Sigmoid colon (tissue), 7 donors: ENCODE results near the gene THOC2. TPM values are rescaled to one million over a fixed set of nuclear protein-coding genes. Genes with fewer than 3 reads are reported as not detected.
A peak's percentile ranks its signal among the peaks of the same experiment; 100 is the strongest.

Experiments
- DNase-seq: peaks from one replicate; pipeline ENCODE4 v3.0.0-alpha.2; 2019
- H3K27ac ChIP-seq, 4 donors: fragments of 200-600 bp; sonication (generic); one replicate each; pipeline ENCODE4 v1.5.1; 2016 to 2019; ENCODE audit warnings: mild to moderate bottlenecking in 1 of 4
- H3K27me3 ChIP-seq, 3 donors: fragments of 200-600 bp; sonication (generic); one replicate each; pipeline ENCODE4 v1.5.1; 2019; ENCODE audit warnings: mild to moderate bottlenecking in 1 of 3
- H3K36me3 ChIP-seq, 4 donors: fragments of 200-600 bp; sonication (generic); one replicate each; pipeline ENCODE4 v1.5.1; 2016 to 2019
- H3K4me1 ChIP-seq, 4 donors: fragments of 200-600 bp; sonication (generic); one replicate each; pipeline ENCODE4 v1.5.1; 2017 to 2019
- H3K4me3 ChIP-seq, 4 donors: fragments of 200-600 bp; sonication (generic); one replicate each; pipeline ENCODE4 v1.5.1; 2017 to 2019; ENCODE audit warnings: mild to moderate bottlenecking in 2 of 4, moderate library complexity in 1 of 4
- H3K9me3 ChIP-seq, 4 donors: fragments of 200-600 bp in 3 of 4; sonication (generic) in 3 of 4; one replicate each; pipeline versions ENCODE4 v1.5.1 to v1.6.1; 2013 to 2019
- CTCF ChIP-seq, 4 experiments: fragments of 450-650 bp in 3 of 4; fragments of 200-600 bp in 1 of 4; IDR thresholded peaks; one replicate each; pipeline ENCODE4 v1.5.1; 2016 to 2019; ENCODE audit warnings: antibody characterized with exemption in 4 of 4, mild to moderate bottlenecking in 3 of 4, moderate library complexity in 2 of 4
- EP300 ChIP-seq, 4 donors: sonication (generic); formaldehyde crosslinking; IDR thresholded peaks; one replicate each; pipeline ENCODE4 v1.6.1; 2017; ENCODE audit warnings: antibody characterized with exemption in 4 of 4
- POLR2A ChIP-seq, 2 donors: fragments of 450-650 bp; IDR thresholded peaks; one replicate each; pipeline ENCODE4 v1.6.1; 2016; ENCODE audit warnings: antibody characterized with exemption in 2 of 2, mild to moderate bottlenecking in 2 of 2, moderate library complexity in 2 of 2
- POLR2AphosphoS5 ChIP-seq, 4 donors: sonication (generic); formaldehyde crosslinking; IDR thresholded peaks; one replicate each; pipeline ENCODE4 v1.6.1; 2017; ENCODE audit warnings: antibody characterized with exemption in 4 of 4
- WGBS, 2 donors: extraction: QIAGEN DNeasy Blood & Tissue Kit; methylation state at CpG; one replicate each; pipeline ENCODE4 v1.1.7; 2013; 5-methylcytosine and 5-hydroxymethylcytosine counted together
- intact Hi-C: fragments of 100-400 bp; cut with DNase I; formaldehyde crosslinking; loops from one replicate; pipeline ENCODE4 v1.15.1; 2023
- polyA plus RNA-seq, 3 donors: library from polyadenylated mRNA; stranded (reverse); fragments of 200-250 nt; gene quantifications; one replicate each; pipeline ENCODE4 v1.2.3, GENCODE V29; 2013
- total RNA-seq, 4 donors: library from RNA; depleted of rRNA; stranded (reverse); fragments of >200 nt; gene quantifications; one replicate each; pipeline ENCODE4 v1.1.0, GENCODE V29; 2016
- donor health status: healthy with polysubstance abuse.
- donor health status: Bipolar disorder and iron deficiency.
- donor health status: healthy.

THOC2 gene
- total and polyA plus RNA-seq, 7 donors: 17.4 to 126 (median 85.6) TPM

GRCh38 chrX:123749643-123750042 is 16.8 kb upstream of the THOC2 start:
- Histone ChIP-seq H3K4me3 (no peak overlapping the region), H3K9me3 (no peaks in the 10 kb centered on the region), H3K27me3 (no peaks in the 10 kb centered on the region), H3K27ac (peak overlapping the region; percentile 22 to 74 (median 65)), H3K4me1 (no peaks in the 10 kb centered on the region), H3K36me3 (no peaks in the 10 kb centered on the region)
- intact Hi-C loops: no loop called here
- no peak for TF ChIP-seq POLR2A (IDR thresholded peaks at IDR 0.05)
- peak in 3 of 4 donors; percentile 41 to 89 (median 68) for TF ChIP-seq EP300 (IDR thresholded peaks at IDR 0.05)
- peak in 3 of 4 donors; percentile 59 to 71 (median 60) for TF ChIP-seq POLR2AphosphoS5 (IDR thresholded peaks at IDR 0.05)
- WGBS, 2 donors: 84 to 94% methylated on average over 2 of the region's 2 CpGs
- DNase-seq: no peak

- intact Hi-C loops: no loop called here
- Histone ChIP-seq H3K36me3 (no peaks in the 10 kb centered on the region), H3K4me3 (no peak overlapping the region), H3K4me1 (no peaks in the 10 kb centered on the region), H3K9me3 (no peaks in the 10 kb centered on the region), H3K27me3 (no peaks in the 10 kb centered on the region), H3K27ac (peak overlapping the region; percentile 14 to 61 (median 30))
- no peak for TF ChIP-seq CTCF (IDR thresholded peaks at IDR 0.05)
- no peak for TF ChIP-seq EP300 (IDR thresholded peaks at IDR 0.05)
- 89% methylated on average over 3 of the region's 3 CpGs for WGBS, 2 donors
- no peak for DNase-seq
Measured at GRCh38 chrX:123745511-123745910, 12.7 kb upstream of the THOC2 start.

DNA sequence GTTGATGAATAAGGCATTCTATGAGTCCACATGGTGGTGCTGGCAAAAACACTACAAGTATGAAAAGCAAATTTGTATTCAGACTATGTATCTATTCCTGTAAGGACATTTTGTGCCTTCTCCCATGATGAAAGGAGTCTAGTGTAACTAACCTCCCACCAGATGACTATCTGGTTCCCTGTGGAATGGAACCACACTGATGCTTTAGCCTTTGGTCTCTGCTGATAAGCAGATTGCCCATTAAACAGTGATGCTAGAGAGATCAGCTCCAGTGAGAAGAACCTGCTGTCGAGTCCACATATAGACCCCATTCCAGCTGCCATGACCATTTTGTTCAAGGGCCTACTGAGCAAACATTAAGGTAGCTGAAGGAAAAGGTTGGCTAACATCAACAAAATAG is 10.5 kb upstream of the THOC2 start:
- H3K9me3 ChIP-seq: no peaks in the 10 kb centered on the region
- H3K4me1 ChIP-seq: no peaks in the 10 kb centered on the region
- WGBS, 2 donors: 92 to 93% methylated on average over 1 of the region's 1 CpG
- H3K4me3 ChIP-seq: no peak overlapping the region
- H3K36me3 ChIP-seq: no peaks in the 10 kb centered on the region
- no peak for TF ChIP-seq EP300 (IDR thresholded peaks at IDR 0.05)
- TF ChIP-seq POLR2A (IDR thresholded peaks at IDR 0.05): no peak
- no peak for TF ChIP-seq POLR2AphosphoS5 (IDR thresholded peaks at IDR 0.05)
- no peak for TF ChIP-seq CTCF (IDR thresholded peaks at IDR 0.05)
- H3K27me3 ChIP-seq: no peaks in the 10 kb centered on the region
- intact Hi-C loops: no loop called here
- no peak for DNase-seq
- H3K27ac ChIP-seq: no peak overlapping the region

DNA sequence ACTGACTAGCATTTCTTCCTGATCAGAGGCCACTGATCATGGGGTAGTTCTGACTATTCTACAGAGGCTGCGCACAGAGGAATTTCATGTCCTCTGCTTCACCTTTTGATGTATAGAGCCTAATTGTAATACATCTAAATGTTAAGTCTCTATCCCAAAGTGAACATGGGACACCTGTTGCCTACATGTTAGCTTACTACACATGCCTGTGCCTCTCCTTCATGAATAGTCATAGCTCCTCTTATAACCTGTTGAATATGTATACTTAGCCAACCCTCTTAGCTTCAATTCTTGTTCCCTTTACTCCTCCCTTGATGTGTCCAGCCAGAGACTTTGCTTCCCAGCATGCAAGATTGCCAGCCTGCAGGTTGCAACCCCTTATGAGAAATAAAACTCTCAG is 9.6 kb upstream of the THOC2 start:
- intact Hi-C loops: no loop called here

DNA sequence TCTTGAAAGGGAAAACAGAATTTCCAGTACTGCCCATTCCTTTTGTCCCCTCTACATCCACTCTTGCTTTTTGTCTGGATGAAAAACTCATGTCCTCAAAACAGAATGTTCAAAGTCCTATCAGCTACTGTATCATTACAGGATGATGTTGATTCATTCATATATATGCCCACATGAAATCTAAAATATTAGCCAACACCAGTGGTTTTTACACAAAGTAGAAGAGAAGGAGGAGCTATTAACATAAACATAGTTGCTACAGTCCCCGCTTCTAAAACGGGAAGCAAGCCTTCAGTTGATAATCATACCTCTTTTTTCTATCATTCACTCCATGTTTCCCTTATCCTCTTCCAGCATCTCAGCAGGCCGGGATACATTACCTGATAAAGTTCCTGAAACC is 7.7 kb upstream of the THOC2 start:
- H3K36me3 ChIP-seq: no peaks in the 10 kb centered on the region
- DNase-seq: no peak
- H3K4me1 ChIP-seq: no peaks in the 10 kb centered on the region
- intact Hi-C loops: no loop called here
- no peaks in the 10 kb centered on the region for H3K9me3 ChIP-seq
- no peak for TF ChIP-seq POLR2AphosphoS5 (IDR thresholded peaks at IDR 0.05)
- TF ChIP-seq CTCF (IDR thresholded peaks at IDR 0.05): no peak
- no peak for TF ChIP-seq EP300 (IDR thresholded peaks at IDR 0.05)
- no peak for TF ChIP-seq POLR2A (IDR thresholded peaks at IDR 0.05)
- no peaks in the 10 kb centered on the region for H3K27me3 ChIP-seq
- WGBS, 2 donors: 81% methylated on average over 3 of the region's 3 CpGs
- no peak overlapping the region for H3K27ac ChIP-seq
- H3K4me3 ChIP-seq: no peak overlapping the region

More for the DNA sequence above, 9.6 kb upstream of the THOC2 start:
- no peak overlapping the region for H3K27ac ChIP-seq
- H3K4me1 ChIP-seq: no peaks in the 10 kb centered on the region
- 92 to 97% methylated on average over 1 of the region's 1 CpG for WGBS, 2 donors
- no peak for DNase-seq
- TF ChIP-seq CTCF (IDR thresholded peaks at IDR 0.05): no peak
- no peak overlapping the region for H3K4me3 ChIP-seq
- H3K27me3 ChIP-seq: no peaks in the 10 kb centered on the region
- no peaks in the 10 kb centered on the region for H3K9me3 ChIP-seq
- H3K36me3 ChIP-seq: no peaks in the 10 kb centered on the region
